ENCODE results near the gene NAP1L4.
"Not testable (repeated sequence)": the region's sequence is repeated elsewhere in the genome, so short reads cannot be mapped to it uniquely, and the experiment has no call there.

Gene NAP1L4

GRCh38 chr11:2955906-2956476, 36.1 kb downstream of the NAP1L4 start:
- no peak for DNase-seq

- no peak for DNase-seq
Observed at GRCh38 chr11:2954263-2954662, 37.9 kb downstream of the NAP1L4 start.

GRCh38 chr11:2952290-2952689, 39.8 kb downstream of the NAP1L4 start:
- no peak for DNase-seq

- DNase-seq: no peak
Observed at GRCh38 chr11:2951231-2952110, 40.7 kb downstream of the NAP1L4 start.

GRCh38 chr11:2950825-2951224, 41.3 kb downstream of the NAP1L4 start:
- DNase-seq: no peak

- DNase-seq: no peak
Observed at GRCh38 chr11:2949920-2950319, 42.2 kb downstream of the NAP1L4 start.

GRCh38 chr11:2947744-2948143, 44.4 kb downstream of the NAP1L4 start:
- DNase-seq: no peak

- no peak for DNase-seq
Observed at GRCh38 chr11:2945757-2946287, 46.3 kb downstream of the NAP1L4 start.

GRCh38 chr11:2945031-2945756, 46.9 kb downstream of the NAP1L4 start:
- peak; percentile 42 for DNase-seq

- DNase-seq: no peak
Observed at GRCh38 chr11:2944530-2944929, 47.6 kb downstream of the NAP1L4 start.

GRCh38 chr11:2943711-2944118, 48.4 kb downstream of the NAP1L4 start:
- no peak for DNase-seq

GRCh38 chr11:2942872-2943710, 49.0 kb downstream of the NAP1L4 start:
- DNase-seq: no peak

GRCh38 chr11:2942447-2942846, 49.7 kb downstream of the NAP1L4 start:
- DNase-seq: no peak

GRCh38 chr11:2940921-2941821, 51.0 kb downstream of the NAP1L4 start:
- no peak for DNase-seq

- peak; percentile 23 for DNase-seq
Observed at GRCh38 chr11:2940147-2940920, 51.8 kb downstream of the NAP1L4 start.

GRCh38 chr11:2938458-2939418, 53.4 kb downstream of the NAP1L4 start:
- not testable (repeated sequence) for DNase-seq

- not testable (repeated sequence) for DNase-seq
Observed at GRCh38 chr11:2937641-2938457, 54.3 kb downstream of the NAP1L4 start.

GRCh38 chr11:2934611-2935239, 57.4 kb downstream of the NAP1L4 start:
- no peak for DNase-seq

Measured in stimulated activated naive CD4-positive, alpha-beta T cell treated with Interleukin-2 at 50 U/mL for 16 hours (primary cell).